Inferior parietal cortex (tissue), 1 donor: Measurements from ENCODE around the gene SCN3B.
A peak's percentile ranks its signal among the peaks of the same experiment; 100 is the strongest.

Experiments
- DNase-seq: peaks from one replicate; pipeline ENCODE4 v3.0.0-alpha.2; 2016; ENCODE audit errors: extremely low spot score

SCN3B gene

GRCh38 chr11:123597859-123598258 lies 56.6 kb downstream of the SCN3B start:
- no peak for DNase-seq

DNA sequence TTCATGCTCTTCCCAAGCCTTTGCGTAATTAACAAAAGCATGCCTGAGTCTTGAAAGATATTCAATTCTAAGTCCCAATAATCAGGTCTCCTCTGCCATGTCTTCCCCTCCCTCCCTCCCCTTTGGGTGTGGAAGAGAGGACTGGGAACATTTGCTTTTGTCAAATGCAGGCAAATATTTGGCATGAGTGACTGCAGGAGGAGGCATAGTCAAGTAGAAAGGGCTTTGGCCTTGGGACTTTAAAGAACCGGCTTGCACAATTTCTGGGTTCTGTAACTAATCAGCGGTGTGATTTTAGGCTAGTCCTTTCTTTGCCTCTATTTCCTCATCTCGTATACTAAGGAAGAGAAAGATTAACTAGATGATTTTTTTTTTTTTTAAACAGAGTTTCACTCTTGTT lies 59.5 kb downstream of the SCN3B start:
- no peak for DNase-seq

GRCh38 chr11:123594188-123594901 lies 60.1 kb downstream of the SCN3B start:
- no peak for DNase-seq

DNA sequence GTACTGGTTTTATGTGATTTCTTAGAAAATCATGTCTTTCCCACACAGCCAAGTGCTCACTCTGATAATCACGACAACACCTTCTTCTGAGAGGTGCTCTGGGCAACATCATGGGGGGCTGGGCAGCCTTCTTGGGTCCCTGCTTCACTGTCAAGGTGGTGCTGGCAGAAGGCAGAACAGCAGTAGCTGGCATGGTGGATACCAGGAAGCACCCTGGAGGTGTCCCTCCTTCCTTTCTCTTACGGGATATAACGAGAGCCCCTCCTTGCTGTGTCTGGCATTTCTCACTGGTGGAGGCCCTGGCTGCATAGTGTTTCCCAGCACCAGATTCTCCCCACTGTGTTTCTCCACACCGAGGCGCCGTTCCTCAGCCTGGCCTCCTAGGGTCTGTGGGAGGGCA lies 60.9 kb downstream of the SCN3B start:
- DNase-seq, result no peak

DNA sequence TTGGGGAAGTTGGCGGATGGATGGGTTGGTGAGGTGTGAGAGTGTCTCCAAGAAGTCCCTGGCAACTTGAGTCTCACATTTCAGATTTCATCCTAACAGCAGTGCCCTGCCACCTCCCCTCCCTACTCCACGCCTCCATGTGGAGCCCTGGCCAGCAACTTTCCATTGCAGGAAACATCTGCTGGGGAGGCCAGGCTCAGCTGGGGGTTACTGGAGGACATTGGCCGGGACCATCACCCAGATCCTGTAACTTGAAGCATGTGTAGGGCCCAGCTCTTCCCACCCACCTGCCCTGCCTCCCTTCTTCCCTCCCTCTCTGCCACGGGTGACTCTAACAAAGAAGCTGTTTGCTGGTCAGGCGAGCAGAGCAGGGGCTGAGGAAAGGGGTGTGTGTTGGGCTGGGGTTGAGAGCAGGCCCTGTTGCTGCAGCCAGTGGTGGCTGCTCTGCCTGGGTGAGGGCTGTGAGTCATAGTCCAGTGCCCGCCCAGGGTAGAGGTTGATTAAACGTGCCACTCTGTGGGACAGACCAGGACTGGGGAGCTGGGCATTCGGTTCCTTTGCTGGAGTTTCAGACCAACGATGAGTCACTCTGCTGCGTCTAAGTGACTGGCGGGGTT lies 64.0 kb downstream of the SCN3B start:
- no peak for DNase-seq

DNA sequence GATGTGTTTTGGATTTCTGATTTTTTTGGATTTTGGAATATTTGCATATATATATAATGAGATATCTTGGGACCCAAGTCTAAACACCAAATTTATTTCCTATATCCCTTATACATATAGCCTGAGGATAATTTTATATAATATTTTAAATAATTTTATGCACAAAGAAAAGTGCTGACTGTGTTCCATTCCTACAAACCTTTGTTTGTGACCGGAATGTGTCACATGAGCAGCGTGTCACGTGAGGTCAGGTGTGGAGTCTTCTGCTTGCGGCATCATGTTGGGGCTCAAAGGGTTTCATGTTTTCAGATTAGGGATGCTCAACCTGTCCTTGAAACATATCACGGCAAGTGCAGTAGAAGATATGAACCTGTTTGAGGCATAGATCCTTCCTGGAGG lies 65.6 kb downstream of the SCN3B start:
- DNase-seq, result no peak

DNA sequence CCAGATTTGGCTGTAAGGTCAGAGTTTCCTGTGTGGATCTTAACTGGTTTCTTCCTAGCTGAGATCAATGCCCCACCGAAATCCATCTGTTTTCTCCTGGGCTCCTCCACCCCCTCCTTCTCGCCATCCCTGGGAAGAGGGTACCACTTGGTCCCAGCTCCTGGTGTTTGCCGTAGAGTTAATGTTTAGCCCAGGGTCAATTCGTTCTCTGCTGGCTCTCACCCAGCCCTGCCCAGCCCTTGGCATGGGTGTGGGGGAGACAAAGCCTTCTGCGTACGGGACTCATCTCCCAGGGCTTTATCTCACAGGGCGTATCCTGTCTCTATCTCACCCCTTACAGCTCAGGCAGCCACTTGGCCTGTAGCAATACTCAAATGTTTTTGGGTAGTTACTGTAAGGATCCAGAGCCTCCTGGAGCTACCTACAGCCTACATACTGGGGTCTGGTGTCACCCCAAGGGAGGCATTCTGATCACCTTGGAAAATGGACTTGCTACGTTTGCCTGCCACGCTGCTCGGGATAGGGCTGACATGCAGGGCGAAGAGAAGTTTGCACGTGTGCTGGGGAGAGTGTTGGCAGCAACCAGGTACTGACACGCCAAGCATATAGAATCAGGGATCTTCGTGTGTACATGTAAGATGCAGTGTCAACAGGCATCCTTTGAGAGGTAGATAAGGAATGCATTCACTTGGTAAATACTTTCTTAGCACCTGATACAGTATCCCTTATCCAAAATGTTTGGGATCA lies 66.1 kb downstream of the SCN3B start:
- no peak for DNase-seq

DNA sequence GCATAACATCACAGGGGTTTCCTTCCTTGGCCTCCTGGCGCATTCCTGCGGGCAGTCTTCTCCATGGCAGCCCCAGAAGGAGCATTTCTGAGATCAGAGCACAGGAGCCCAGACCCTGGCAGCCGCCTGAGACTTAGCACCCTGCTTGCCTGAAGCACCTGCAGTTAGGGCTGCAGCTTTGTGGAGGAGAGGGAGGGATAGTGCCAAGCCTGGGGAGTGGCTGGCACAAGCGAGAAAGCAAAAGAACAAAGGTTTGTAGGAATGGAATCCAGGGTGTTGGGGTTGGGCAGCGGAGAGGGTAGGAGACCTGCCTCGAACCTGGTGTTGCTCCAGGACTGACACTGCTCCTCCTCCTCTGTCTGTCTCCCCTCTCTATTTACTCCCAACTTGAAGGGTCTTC lies 66.9 kb downstream of the SCN3B start:
- DNase-seq, result no peak

- no peak for DNase-seq
These were observed 67.4 kb downstream of the SCN3B start for GRCh38 chr11:123587044-123587443.

- no peak for DNase-seq
These were observed 67.9 kb downstream of the SCN3B start for GRCh38 chr11:123586568-123586967.

DNA sequence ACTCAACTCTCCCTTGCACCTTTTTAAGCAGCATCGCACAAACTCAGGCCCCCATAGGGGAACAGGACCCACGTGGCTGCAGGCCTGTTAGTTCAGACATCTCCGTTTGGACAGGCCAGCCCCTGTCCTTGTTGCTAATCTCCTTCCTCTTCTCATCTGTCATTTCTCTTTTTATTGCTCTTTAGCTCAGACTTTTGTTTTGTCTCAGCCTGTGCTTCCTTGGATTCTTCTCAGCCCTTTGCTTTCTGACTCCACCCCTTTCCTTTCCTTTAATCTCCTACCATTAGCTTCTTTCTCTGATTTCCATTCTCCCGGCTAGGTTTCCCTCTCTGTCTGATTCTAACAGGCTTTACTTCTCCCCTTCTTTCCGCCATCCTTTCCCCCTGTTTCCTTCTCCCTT lies 68.7 kb downstream of the SCN3B start:
- DNase-seq, result no peak

GRCh38 chr11:123585206-123585605 lies 69.2 kb downstream of the SCN3B start:
- DNase-seq, result no peak

GRCh38 chr11:123584737-123585136 lies 69.7 kb downstream of the SCN3B start:
- DNase-seq, result no peak

DNA sequence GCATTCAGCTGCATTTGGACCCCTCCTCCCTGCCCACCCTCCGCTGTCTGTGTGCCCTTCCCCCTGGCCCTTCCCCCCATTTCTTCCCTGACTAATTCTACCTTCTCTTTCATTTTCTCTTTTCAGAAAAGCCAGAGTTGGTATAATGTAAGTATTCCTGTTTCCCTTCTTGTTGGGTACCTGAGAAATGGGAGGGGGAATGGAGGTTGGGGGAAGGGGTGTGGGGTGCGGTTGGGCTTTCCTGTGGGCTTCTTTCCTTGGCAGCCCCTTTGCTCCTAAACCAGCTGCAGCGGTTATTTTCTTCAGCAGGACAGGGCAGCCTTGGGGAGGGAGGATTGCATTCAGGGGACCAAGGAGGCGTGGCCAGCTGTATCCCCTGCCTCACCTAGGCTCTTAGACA lies 70.2 kb downstream of the SCN3B start:
- no peak for DNase-seq

DNA sequence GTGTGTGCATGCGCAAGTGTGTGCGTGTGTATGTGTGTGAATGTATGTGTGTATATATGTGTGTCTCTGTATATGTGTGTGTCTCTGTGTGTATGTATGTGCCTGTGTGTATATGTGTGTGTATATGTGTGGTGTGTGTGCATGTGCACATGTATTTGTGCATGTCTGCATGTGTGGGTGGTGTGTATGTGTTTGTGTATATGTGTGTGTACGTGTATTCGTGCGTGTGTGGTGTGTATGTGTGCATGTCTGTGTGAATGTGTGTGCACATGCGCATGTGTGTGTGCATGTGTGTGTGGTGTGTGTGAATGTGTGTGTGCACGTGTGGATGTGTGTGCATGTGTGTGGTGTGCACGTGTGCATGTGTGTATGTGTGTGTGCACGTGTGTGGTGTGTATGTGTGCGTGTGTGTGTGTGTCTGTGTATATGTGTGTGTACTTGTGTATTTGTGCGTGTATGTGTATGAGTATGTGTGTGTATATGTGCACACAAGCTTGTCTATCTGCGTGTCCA lies 71.4 kb downstream of the SCN3B start:
- DNase-seq, result no peak

DNA sequence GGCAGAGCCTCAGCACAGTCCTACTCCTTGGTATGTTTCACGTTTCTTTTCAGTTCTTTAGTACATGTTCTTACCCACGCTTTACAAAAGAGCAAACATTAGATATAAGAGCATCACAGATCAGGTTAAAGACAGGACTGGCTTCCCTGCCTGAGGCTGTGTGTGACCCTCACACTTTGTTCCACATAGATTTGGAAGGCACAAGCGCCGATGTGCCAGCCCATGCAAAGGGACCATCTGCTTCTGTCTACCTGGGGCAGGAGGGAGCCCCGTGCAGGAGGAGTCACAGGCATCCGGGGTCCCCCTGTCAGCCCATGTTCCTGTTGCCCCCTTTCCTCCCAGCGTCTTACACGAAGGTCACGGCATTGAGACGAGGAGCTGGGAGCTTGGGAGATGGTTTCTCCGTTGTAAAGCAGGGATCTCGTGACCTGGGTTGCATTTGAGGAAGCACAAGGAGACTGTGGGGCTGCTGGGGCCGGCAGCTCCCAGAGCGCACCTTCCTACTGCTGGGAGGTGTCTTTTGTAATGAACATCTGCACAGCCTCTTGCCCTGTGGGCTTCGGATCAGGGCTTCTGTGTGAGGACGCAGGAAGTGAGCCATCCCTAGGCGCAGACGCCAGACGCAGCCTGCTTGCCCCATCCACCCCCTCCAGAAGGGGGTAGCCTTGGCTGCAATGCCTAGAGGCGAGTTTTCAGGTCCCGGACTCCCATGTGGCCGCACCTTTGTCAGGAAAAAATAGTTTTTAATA lies 72.6 kb downstream of the SCN3B start:
- no peak for DNase-seq

DNA sequence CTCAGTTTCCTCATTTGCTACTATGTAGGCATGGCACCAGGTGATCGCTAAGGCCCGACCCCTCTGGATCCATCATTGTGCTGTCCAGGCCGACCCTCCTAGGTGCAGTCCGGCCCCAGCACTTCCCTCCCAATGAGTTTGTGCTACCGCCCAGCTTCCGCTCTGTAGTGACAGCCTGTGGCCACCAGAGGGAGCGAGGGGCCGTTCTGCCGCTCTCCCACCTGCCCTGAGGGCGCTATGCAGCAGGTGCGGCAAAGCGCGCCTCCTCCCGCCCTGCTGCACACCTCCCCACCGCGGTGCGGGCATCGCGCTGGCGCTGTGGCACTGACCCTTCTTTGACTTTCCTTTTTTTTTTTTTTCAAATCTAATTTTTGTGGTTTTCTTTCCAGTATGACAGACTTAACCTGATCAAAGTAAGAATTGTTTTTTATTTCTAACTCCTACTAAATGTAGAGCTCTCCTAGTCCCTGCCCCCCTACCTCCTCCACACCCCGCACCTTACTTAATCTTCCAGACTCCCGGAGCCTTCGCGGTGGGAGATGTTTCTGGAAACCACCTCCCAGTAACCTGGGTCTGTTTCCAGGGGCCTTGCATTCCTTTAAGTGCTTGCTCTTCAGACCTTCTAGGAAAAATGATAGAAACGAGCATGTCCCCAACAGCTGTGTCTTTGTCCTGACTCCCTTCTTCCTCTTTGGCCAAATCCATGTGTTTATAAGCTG lies 73.7 kb downstream of the SCN3B start:
- peak; percentile 47 for DNase-seq

GRCh38 chr11:123580137-123580536 lies 74.3 kb downstream of the SCN3B start:
- no peak for DNase-seq

- no peak for DNase-seq
These were observed 75.0 kb downstream of the SCN3B start for GRCh38 chr11:123579482-123579812.
